Measurements from ENCODE around the gene DOCK2.
"Not testable (repeated sequence)": the region's sequence is repeated elsewhere in the genome, so short reads cannot be mapped to it uniquely, and the experiment has no call there.

Gene DOCK2

GRCh38 chr5:169944115-169944514 lies 307.0 kb downstream of the DOCK2 start:
- ATAC-seq (no peak), DNase-seq (no peak)

DNA sequence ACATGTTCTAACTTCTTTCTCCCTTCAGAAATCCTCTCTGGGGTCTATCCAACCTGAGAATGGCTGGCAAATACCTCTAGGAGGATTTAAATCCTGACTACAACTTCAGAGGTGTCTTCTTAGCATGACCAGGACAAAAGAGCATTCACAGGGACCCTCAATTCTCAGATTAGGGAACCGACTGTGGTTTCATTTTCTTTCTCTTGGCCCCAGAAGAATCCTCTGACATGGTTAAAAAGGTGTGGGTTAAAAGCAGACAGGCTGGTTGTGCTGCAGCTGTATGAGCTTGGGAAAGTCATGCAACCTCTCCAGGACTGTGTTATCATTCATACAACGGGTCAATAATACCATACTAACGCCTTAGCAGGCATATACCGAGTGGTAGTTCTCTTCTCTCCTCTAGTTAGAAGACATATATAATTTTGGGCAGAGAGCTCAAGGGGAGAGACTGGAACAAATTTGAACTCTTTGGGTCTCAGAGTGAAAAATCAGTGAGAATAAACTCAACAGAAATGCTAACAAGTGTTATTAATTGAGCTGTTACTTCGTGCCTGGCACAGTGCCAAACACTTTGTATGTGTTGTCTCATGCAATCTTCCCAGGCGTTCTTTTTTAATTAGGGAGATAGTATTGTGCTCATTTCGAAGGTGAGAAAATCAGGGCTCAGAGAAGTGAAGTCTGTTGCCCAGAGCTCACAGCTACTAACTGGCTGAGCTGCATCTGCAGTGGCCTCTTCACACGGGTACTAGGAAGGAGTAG lies 308.0 kb downstream of the DOCK2 start:
- no peak for ATAC-seq
- no peak for DNase-seq

- no peak for ATAC-seq
- DNase-seq: no peak
Observed at GRCh38 chr5:169945831-169946261, 308.8 kb downstream of the DOCK2 start.

GRCh38 chr5:169946743-169947295 lies 309.7 kb downstream of the DOCK2 start:
- no peak for ATAC-seq
- DNase-seq: no peak

GRCh38 chr5:169950333-169950732 lies 313.3 kb downstream of the DOCK2 start:
- ATAC-seq: no peak

DNA sequence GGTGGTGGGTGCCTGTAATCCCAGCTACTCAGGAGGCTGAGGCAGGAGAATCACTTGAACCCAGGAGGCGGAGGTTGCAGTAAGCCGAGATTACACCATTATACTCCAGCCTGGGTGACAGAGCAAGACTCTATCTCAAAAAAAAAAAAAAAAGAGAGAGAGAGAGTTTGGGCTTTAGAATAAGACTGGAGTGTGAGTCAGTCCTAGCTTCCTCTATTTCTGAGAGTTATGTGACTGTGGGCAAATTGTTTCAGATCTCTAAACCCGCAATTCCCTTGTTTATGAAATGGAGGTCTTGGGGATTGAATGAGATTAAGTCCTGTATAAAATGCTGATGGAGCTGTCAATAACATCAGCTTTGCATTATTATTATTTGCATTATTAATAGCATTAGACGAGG lies 316.1 kb downstream of the DOCK2 start:
- not testable (repeated sequence) for ATAC-seq, DNase-seq

More at GRCh38 chr5:169950333-169950732, 313.3 kb downstream of the DOCK2 start:
- no peak for DNase-seq

DNA sequence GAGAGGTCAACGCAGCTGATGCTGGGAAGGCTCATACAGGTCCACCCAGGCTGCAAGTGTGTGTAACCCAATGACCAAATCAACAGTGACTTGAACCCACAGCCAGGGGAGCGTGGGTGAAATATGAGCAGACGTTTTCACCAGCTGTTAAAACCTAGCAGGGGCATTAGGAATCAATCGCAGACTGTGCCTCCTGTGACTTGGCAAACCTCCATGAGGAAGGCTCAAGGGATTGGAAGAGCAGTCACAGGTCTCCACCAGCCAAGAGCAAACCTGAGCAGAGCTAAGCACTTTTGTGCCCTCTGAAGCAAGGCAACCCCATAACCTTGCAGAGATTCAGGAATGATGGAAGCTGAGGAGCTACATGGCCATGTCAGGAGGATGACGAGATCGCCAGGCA lies 317.7 kb downstream of the DOCK2 start:
- ATAC-seq (no peak), DNase-seq (no peak)

DNA sequence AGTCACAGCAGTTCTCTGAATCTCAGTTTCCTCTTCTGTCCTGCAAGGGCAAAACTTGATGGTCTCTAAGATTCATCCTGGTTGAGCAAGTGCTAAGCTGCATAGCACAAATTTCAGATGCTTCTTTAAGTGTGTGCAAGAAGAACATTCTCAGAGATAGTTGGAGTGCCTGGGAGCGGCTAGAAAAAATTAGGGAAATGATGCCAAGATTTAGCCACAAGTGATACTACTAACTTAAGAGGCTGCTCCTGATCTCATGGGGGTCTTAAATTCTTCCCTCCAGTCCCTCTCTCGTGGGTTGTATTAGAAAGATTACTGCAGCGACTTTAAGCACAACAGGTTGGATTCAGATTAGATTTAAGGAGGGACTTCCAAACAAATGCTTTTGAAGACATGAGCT lies 319.1 kb downstream of the DOCK2 start:
- DNase-seq (no peak), ATAC-seq (no peak)

- ATAC-seq: no peak
- DNase-seq: no peak
Observed at GRCh38 chr5:169956756-169957155, 319.7 kb downstream of the DOCK2 start.

DNA sequence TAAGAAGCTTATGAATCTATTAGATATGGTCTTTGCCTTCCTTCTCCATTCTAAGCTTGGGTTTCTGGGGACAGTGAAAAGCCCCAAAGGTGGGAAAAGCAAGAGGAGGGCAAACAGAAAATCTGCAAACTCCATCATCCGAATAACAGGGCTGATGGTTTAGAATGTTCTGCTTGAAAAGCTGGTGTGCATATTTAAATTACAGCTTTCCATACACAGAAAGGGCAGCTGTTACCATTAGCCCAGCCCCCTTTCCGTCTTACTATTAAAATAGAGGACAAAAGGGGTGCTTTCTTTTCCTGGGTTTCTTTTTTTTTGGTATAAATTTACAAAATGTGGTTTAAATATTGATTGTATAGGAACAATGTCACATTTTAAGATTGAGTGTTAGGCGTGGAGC lies 321.2 kb downstream of the DOCK2 start:
- DNase-seq (no peak), ATAC-seq (no peak)

DNA sequence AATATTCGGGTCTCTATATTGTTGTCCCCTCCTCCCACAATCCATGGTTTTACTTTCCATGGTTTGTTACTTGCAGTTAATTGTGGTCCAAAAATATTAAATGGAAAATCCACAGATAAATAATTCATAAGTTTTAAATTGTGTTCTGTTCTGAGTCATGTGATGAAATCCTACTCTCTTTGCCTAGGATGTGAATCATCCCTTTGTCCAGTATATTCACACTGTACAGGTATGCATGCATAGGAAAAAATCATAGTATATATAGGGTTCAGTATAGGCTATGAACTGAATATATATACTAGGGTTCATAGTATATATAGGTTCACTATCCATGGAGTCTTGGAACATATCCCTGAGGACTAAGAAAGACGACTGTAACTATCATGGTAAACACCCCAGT lies 323.6 kb downstream of the DOCK2 start:
- no peak for ATAC-seq
- no peak for DNase-seq

DNA sequence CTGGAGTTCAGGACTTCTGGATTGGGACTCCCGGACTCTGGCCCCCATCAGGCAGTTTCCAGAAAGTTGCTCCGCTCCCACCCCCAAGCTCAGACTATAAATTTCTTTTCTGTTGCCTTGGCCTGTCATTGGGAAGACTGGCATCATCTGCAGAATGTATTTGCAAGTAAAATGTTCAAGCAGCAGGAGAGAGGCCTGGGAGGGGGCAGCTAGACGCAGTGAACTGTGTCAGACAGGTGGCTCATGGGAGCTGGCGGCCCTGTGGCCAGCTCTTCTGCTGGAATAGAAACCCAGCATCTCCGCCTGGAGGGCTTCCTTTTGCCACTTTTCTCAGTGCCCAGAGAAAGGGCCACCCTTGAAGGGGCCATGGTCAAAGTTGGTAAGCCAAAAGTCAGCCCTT lies 327.2 kb downstream of the DOCK2 start:
- DNase-seq (no peak), ATAC-seq (no peak)

- DNase-seq (no peak), ATAC-seq (no peak)
Observed at GRCh38 chr5:169970339-169970738, 333.3 kb downstream of the DOCK2 start.

GRCh38 chr5:169970911-169971765 lies 334.1 kb downstream of the DOCK2 start:
- ATAC-seq: no peak

DNA sequence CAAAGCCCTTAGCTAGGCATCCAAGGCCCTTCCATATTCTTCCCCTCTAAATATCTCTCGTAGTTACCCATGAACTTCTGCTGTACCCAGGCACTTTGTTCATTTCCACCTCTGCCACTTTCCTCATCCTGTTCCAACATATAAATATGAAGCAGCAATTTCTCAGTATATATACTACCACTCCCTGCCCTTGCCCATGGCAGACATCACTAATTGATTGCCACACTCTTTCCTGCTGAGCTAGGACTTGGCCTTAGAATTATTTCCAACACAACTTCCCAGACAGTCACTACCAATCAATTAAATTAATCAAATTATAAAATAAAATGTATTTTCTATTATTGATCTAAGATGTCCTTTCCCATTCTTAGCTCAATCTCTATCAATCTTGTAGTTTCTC lies 334.7 kb downstream of the DOCK2 start:
- no peak for DNase-seq
- no peak for ATAC-seq

More at GRCh38 chr5:169970911-169971765, 334.1 kb downstream of the DOCK2 start:
- DNase-seq: no peak

GRCh38 chr5:169973056-169973455 lies 336.0 kb downstream of the DOCK2 start:
- ATAC-seq (no peak), DNase-seq (no peak)

GRCh38 chr5:169974121-169974770 lies 337.2 kb downstream of the DOCK2 start:
- no peak for ATAC-seq
- no peak for DNase-seq

GRCh38 chr5:169978714-169979113 lies 341.6 kb downstream of the DOCK2 start:
- ATAC-seq: no peak
- no peak for DNase-seq

DNA sequence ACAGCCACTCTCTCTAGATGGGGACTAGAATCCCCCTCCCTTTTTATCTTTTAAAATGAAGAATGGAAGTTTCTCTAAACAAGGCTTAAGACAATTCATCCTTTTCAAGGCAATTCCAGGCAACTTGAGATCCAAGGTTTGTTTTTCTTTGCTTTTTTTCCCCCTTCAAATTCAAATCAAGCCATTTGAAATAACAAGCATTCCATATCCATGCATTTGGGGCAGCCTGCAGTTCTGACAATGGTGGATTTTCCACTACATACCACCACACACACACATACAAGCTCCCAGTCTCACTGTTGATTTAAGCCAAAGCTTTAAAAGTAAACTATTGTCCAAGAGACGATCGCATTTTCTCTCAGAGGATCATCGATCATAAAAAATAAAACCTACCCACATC lies 342.8 kb downstream of the DOCK2 start:
- no peak for DNase-seq
- no peak for ATAC-seq

DNA sequence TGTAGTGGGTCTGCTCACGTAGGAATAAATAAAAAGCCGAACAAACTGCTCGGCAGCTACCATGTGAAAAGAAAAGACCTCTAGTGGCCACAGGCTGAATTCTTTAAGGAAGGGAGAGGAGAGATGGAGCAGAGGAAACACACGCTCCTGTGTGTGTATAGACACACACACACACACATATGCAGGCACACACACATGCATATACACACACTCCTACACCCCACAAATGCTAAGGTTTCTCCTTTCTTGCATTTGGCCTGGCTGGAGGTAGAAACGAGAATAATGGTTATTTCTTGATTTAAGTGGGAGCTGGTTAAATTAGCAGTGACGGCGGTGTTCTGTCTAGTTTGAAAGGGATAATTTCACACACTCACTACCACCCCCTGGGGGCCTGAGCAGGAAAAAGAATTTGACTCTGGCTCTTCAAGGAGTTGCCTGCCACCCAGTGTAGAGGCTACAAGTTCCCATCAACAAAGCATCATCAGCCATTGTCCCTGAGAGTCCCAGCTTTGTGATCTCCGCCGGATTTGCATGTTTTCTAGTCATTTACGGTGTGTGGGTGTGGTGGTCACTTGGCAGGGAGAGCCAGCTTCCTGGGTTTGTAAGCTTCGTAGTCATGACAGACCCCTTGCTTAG lies 343.5 kb downstream of the DOCK2 start, which contains the start of gene INSYN2B:
INSYN2B (minus strand) TSS at position 78 of the 636 bp plus-strand sequence. CDS start 96,597 bp downstream, outside the sequence.
- DNase-seq: peak; percentile 30

DNA sequence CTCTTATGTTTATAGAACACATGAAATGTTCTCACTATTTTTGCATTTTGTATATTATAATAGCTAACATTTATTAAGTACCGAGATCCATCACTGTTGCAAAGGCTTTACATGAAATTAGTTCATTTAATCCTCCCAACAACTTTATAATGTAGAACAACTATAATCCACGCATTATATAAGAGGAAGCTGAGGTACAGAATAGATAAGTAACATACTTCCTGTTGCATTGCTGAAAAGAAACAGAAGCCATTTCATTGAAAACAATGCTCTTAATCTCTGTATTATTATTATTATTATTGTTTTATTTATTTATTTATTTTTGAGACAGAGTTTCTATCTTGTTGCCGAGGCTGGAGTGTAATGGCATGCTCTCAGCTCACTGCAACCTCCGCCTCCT lies 351.1 kb downstream of the DOCK2 start:
- ATAC-seq (no peak), DNase-seq (no peak)

More for the DNA sequence above, 343.5 kb downstream of the DOCK2 start, which contains the start of gene INSYN2B:
- ATAC-seq: no peak

GRCh38 chr5:169988947-169989346 lies 351.9 kb downstream of the DOCK2 start:
- ATAC-seq (no peak), DNase-seq (no peak)

Data from stimulated activated naive CD8-positive, alpha-beta T cell treated with anti-CD3 and anti-CD28 coated beads, Interleukin-15, Interleukin-2, amounts not matched to agents 100 U/mL and 50 U/mL, for 24 hours (primary cell).